ENCODE results near the gene SEMA4D.
"Not testable (repeated sequence)": the region's sequence is repeated elsewhere in the genome, so short reads cannot be mapped to it uniquely, and the experiment has no call there.

Gene SEMA4D

GRCh38 chr9:89347651-89348050, 150.3 kb downstream of the SEMA4D start:
- no peak for TF ChIP-seq CTCF (IDR thresholded peaks at IDR 0.05)

GRCh38 chr9:89346696-89347095, 151.2 kb downstream of the SEMA4D start:
- Histone ChIP-seq H3K27ac (no peak overlapping the region), H3K36me3 (peaks cover 94% of the 10 kb centered on the region), H3K4me3 (ENCODE audit: low read depth in 1 of 2, low read length in 1 of 2) (no peak overlapping the region), H3K4me1 (ENCODE audit: control insufficient read depth in 1 of 2, insufficient read depth in 1 of 2, low read depth in 1 of 2, low read length in 1 of 2) (peaks cover 16 to 18% of the 10 kb centered on the region in 2 experiments), H3K9me3 (no peaks in the 10 kb centered on the region), H3K27me3 (no peaks in the 10 kb centered on the region)
- TF ChIP-seq CTCF (IDR thresholded peaks at IDR 0.05): no peak

More at GRCh38 chr9:89347651-89348050, 150.3 kb downstream of the SEMA4D start:
- Histone ChIP-seq H3K4me1 (ENCODE audit: control insufficient read depth in 1 of 2, insufficient read depth in 1 of 2, low read depth in 1 of 2, low read length in 1 of 2) (peaks cover 25 to 27% of the 10 kb centered on the region in 2 experiments), H3K27ac (no peak overlapping the region), H3K9me3 (no peaks in the 10 kb centered on the region), H3K36me3 (peaks cover 91% of the 10 kb centered on the region), H3K27me3 (no peaks in the 10 kb centered on the region), H3K4me3 (ENCODE audit: low read depth in 1 of 2, low read length in 1 of 2) (no peak overlapping the region)

GRCh38 chr9:89345476-89345875, 152.4 kb downstream of the SEMA4D start:
- H3K4me3 ChIP-seq (ENCODE audit: low read depth in 1 of 2, low read length in 1 of 2): no peak overlapping the region
- peaks cover 93% of the 10 kb centered on the region for H3K36me3 ChIP-seq
- no peak for TF ChIP-seq CTCF (IDR thresholded peaks at IDR 0.05)
- H3K27me3 ChIP-seq: no peaks in the 10 kb centered on the region
- peaks cover 4 to 6% of the 10 kb centered on the region in 2 experiments for H3K4me1 ChIP-seq (ENCODE audit: control insufficient read depth in 1 of 2, insufficient read depth in 1 of 2, low read depth in 1 of 2, low read length in 1 of 2)
- H3K9me3 ChIP-seq: no peaks in the 10 kb centered on the region
- no peak overlapping the region for H3K27ac ChIP-seq

GRCh38 chr9:89343812-89344211, 154.1 kb downstream of the SEMA4D start:
- H3K4me3 ChIP-seq (ENCODE audit: low read depth in 1 of 2, low read length in 1 of 2); H3K27me3 ChIP-seq; H3K27ac ChIP-seq; H3K9me3 ChIP-seq; H3K4me1 ChIP-seq (ENCODE audit: control insufficient read depth in 1 of 2, insufficient read depth in 1 of 2, low read depth in 1 of 2, low read length in 1 of 2): not testable (repeated sequence)
- peaks cover 93% of the 10 kb centered on the region for H3K36me3 ChIP-seq

GRCh38 chr9:89342948-89343347, 155.0 kb downstream of the SEMA4D start:
- TF ChIP-seq CTCF (IDR thresholded peaks at IDR 0.05): no peak
- no peak overlapping the region for H3K27ac ChIP-seq

GRCh38 chr9:89342213-89342612, 155.7 kb downstream of the SEMA4D start:
- Histone ChIP-seq H3K4me3 (ENCODE audit: low read depth in 1 of 2, low read length in 1 of 2) (no peak overlapping the region), H3K27ac (no peak overlapping the region), H3K27me3 (no peaks in the 10 kb centered on the region), H3K4me1 (ENCODE audit: control insufficient read depth in 1 of 2, insufficient read depth in 1 of 2, low read depth in 1 of 2, low read length in 1 of 2) (no peaks in the 10 kb centered on the region), H3K36me3 (peaks cover 92% of the 10 kb centered on the region), H3K9me3 (no peaks in the 10 kb centered on the region)
- no peak for TF ChIP-seq CTCF (IDR thresholded peaks at IDR 0.05)

More at GRCh38 chr9:89342948-89343347, 155.0 kb downstream of the SEMA4D start:
- no peaks in the 10 kb centered on the region for H3K27me3 ChIP-seq
- H3K36me3 ChIP-seq: peaks cover 91% of the 10 kb centered on the region
- no peak overlapping the region for H3K4me3 ChIP-seq (ENCODE audit: low read depth in 1 of 2, low read length in 1 of 2)
- H3K4me1 ChIP-seq (ENCODE audit: control insufficient read depth in 1 of 2, insufficient read depth in 1 of 2, low read depth in 1 of 2, low read length in 1 of 2): no peaks in the 10 kb centered on the region
- no peaks in the 10 kb centered on the region for H3K9me3 ChIP-seq

Measured in neutrophil (primary cell).